Lower leg skin (tissue), 3 donors: ENCODE results near the gene ELK4.

Source experiments
- CTCF ChIP-seq, 3 donors: fragments of 450-650 bp; IDR thresholded peaks; one replicate each; pipeline ENCODE4 v1.5.1; 2016; ENCODE audit warnings: antibody characterized with exemption in 3 of 3, mild to moderate bottlenecking in 3 of 3, moderate library complexity in 2 of 3
- POLR2A ChIP-seq, 2 donors: fragments of 450-650 bp; IDR thresholded peaks; one replicate each; pipeline ENCODE4 v1.6.1; 2016 to 2017; ENCODE audit warnings: antibody characterized with exemption in 2 of 2, mild to moderate bottlenecking in 1 of 2, moderate library complexity in 1 of 2

DNA sequence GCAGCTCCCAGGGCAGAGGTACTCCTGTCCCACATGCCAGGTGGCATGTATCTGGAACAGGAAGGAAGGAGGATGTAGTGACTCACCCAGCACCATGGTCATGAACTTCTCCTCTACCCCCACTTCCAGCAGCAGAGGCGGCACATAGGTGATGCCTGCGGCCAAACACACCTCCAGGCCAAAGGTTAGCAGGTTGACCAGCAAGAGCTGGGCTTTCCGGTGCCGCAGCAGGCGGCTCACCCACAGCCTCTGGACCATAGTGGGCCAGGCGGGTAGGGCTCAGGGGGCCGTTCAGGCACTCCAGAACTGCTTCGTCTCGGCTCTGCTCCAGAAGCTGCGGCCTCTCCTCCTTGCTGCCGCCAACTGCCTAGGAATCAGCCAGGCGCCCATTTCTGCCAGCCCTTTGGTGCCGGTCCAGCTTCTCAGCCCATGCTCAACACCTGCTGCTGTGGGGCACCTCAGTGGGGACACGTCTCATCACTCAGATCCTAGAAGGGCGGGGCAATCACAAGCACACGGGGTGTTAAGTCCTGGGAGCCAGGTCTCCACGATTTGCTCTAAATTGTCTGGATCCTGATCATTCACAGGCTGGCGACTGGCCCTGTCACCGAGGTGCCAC is 32.7 kb upstream of the ELK4 start:
- no peak for TF ChIP-seq CTCF (IDR thresholded peaks at IDR 0.05)
- TF ChIP-seq POLR2A (IDR thresholded peaks at IDR 0.05), result no peak
